K562 (cell line): ENCODE data around the gene IMPA2. TPM values are rescaled to one million over a fixed set of nuclear protein-coding genes. Genes with fewer than 3 reads are reported as not detected.
A peak's percentile ranks its signal among the peaks of the same experiment; 100 is the strongest.

ENCODE experiments used
- ATAC-seq: fragments of 200-7000 bp; cut with Tn5 transposase; 3 replicates; pipeline ENCODE4 v1.9.1; 2020; ENCODE audit warnings: moderate library complexity
- BruUV-seq: library from RNA; stranded (reverse); fragments of 400-500 nt; replicated peaks from 2 replicates; lab custom pipeline; 2021; lab: Mats Ljungman, UMichigan
- CTCF ChIA-PET: fragments of 300-600 bp; formaldehyde crosslinking; extraction: SDS; loops from one replicate; lab custom pipeline; 2021; ENCODE audit warnings: low intra/inter-chr PET ratio; lab: Yijun Ruan, JAX
- POLR2A ChIA-PET: fragments of 300-600, 350-650 bp; sonication (Branson Sonifier 250); formaldehyde crosslinking; extraction: SDS; loops from one replicate; lab custom pipeline; 2021; ENCODE audit warnings: antibody characterized with exemption, inconsistent platforms; lab: Yijun Ruan, JAX
- DNase-seq, 4 experiments: peaks; one replicate each; pipeline versions ENCODE4 v3.0.0 to v3.0.0-alpha.2; 2011 to 2018; ENCODE audit warnings: low spot score in 3 of 4, mixed read lengths in 3 of 4; ENCODE audit errors: extremely low read depth in 1 of 4
- FAIRE-seq: peaks from 2 replicates; lab custom pipeline; 2011; peaks lifted over from hg19 to GRCh38; lab: Jason Lieb, UNC
- H2AFZ ChIP-seq: 2 replicates; pipeline ENCODE4 v1.6.0; 2011; ENCODE audit warnings: low read depth, low read length, control low read depth, inconsistent platforms
- H3K27ac ChIP-seq: fragments of 200-600 bp; 3 replicates; pipeline ENCODE4 v1.8.0; 2011; ENCODE audit warnings: low read depth, mild to moderate bottlenecking, control low read depth, inconsistent platforms, low read length, moderate library complexity, mixed read lengths; ENCODE audit errors: extremely low read depth
- H3K27me3 ChIP-seq, 2 experiments: fragments of 300-600 bp in 1 of 2; 2 replicates in 1 of 2; 3 replicates in 1 of 2; pipeline versions ENCODE4 v1.6.0 to v1.8.0; 2011; ENCODE audit warnings: inconsistent platforms in 2 of 2, low read length in 2 of 2, mild to moderate bottlenecking in 1 of 2, mixed read lengths in 1 of 2, moderate library complexity in 1 of 2; ENCODE audit not compliant: control insufficient read depth in 2 of 2, insufficient read depth in 2 of 2
- H3K36me3 ChIP-seq: fragments of 300-600 bp; 3 replicates; pipeline ENCODE4 v1.8.0; 2011; ENCODE audit warnings: mild to moderate bottlenecking, low read length, inconsistent platforms; ENCODE audit not compliant: control insufficient read depth, insufficient read depth
- H3K4me1 ChIP-seq, 2 experiments: fragments of 200-600 bp in 1 of 2; replicated peaks in 1 of 2; 2 replicates in 1 of 2; 3 replicates in 1 of 2; pipeline versions ENCODE4 v1.5.1 to v1.8.0; 2011; ENCODE audit warnings: inconsistent platforms in 2 of 2, low read length in 2 of 2, mild to moderate bottlenecking in 1 of 2, mixed read lengths in 1 of 2, moderate library complexity in 1 of 2; ENCODE audit not compliant: control insufficient read depth in 2 of 2, insufficient read depth in 2 of 2
- H3K4me2 ChIP-seq: 2 replicates; pipeline ENCODE4 v1.6.1; 2011; ENCODE audit warnings: low read length, control low read depth, inconsistent platforms, mixed read lengths; ENCODE audit not compliant: insufficient read depth
- H3K4me3 ChIP-seq: fragments of 200-600 bp; sonication (generic), shearing (Covaris generic); 2 replicates; pipeline ENCODE4 v1.5.1; 2016; ENCODE audit warnings: control low read depth, inconsistent platforms
- H3K79me2 ChIP-seq: fragments of 200-600 bp; 3 replicates; pipeline ENCODE4 v1.8.0; 2011; ENCODE audit warnings: low read length, inconsistent platforms; ENCODE audit not compliant: control insufficient read depth, insufficient read depth
- H3K9ac ChIP-seq, 2 experiments: 2 replicates each; pipeline versions ENCODE4 v1.6.0 to v1.6.1; 2011; ENCODE audit warnings: low read depth in 2 of 2, low read length in 2 of 2, control low read depth in 1 of 2, inconsistent platforms in 1 of 2, mild to moderate bottlenecking in 1 of 2, mixed read lengths in 1 of 2; ENCODE audit not compliant: insufficient read depth in 1 of 2
- H3K9me1 ChIP-seq: one replicate; pipeline ENCODE4 v1.6.0; 2011; ENCODE audit warnings: inconsistent platforms, mild to moderate bottlenecking, low read length, moderate library complexity; ENCODE audit not compliant: control insufficient read depth, insufficient read depth
- H3K9me3 ChIP-seq: replicated peaks from 2 replicates; pipeline ENCODE4 v1.5.1; 2011; ENCODE audit warnings: low read depth, low read length, inconsistent platforms; ENCODE audit not compliant: control insufficient read depth, insufficient read depth
- H4K20me1 ChIP-seq: replicated peaks from 2 replicates; pipeline ENCODE4 v1.6.1; 2011; ENCODE audit warnings: low read length, inconsistent platforms, mixed read lengths; ENCODE audit not compliant: control insufficient read depth, insufficient read depth
- RAD21 ChIP-seq, 2 experiments: fragments of 250-450 bp in 1 of 2; fragments of 450-650 bp in 1 of 2; sonication (Bioruptor Pico) in 1 of 2; formaldehyde crosslinking in 1 of 2; IDR thresholded peaks in 1 of 2; conservative IDR thresholded peaks in 1 of 2; 2 replicates each; pipeline versions ENCODE4 v1.4.0 to v1.8.0; 2020 to 2022; ENCODE audit warnings: mild to moderate bottlenecking in 2 of 2, moderate library complexity in 1 of 2
- WGBS: fragments of 100-300 bp; shearing (Covaris generic); methylation state at CpG from one replicate; pipeline ENCODE4 v1.1.6; 2016; ENCODE audit warnings: low coverage, mixed read lengths; ENCODE audit not compliant: insufficient coverage; ENCODE audit errors: missing lambda C conversion rate; 5-methylcytosine and 5-hydroxymethylcytosine counted together
- in situ Hi-C: fragments of 300-500 bp; cut with MboI; formaldehyde crosslinking; loops from 4 replicates; pipeline ENCODE4 v1.15.0; 2018; ENCODE audit warnings: inconsistent platforms, mixed read lengths
- intact Hi-C: fragments of 100-400 bp; cut with micrococcal nuclease; formaldehyde crosslinking; loops from 2 replicates; pipeline ENCODE4 v1.14.2; 2022
- polyA plus RNA-seq, 8 experiments: library from polyadenylated mRNA; depleted of rRNA in 4 of 8; stranded (reverse) in 5 of 8; unstranded in 3 of 8; fragments of >200 nt; fragmentation: Nextera tagmentation in 2 of 8; fragmentation: Illumina TruSeq in 1 of 8; extraction: Ambion mirVana in 2 of 8; extraction: Trizol in 1 of 8; gene quantifications; 2 replicates each; pipeline versions ENCODE4 v1.2.1 to v1.2.3, GENCODE V29; 2011 to 2014; ENCODE audit warnings: inconsistent platforms in 1 of 8, missing spikeins in 1 of 8
- total RNA-seq, 7 experiments: library from RNA; depleted of rRNA in 6 of 7; stranded (reverse); fragments of >200 nt in 6 of 7; fragmentation: Illumina TruSeq in 2 of 7; extraction: Trizol in 2 of 7; gene quantifications; 2 replicates each; pipeline versions ENCODE4 v1.2.1 to v1.2.3, GENCODE V29; 2011 to 2021; ENCODE audit warnings: low replicate concordance in 1 of 7
- TF ChIP-seq, protein P1 (sequence below): fragments of 250-450 bp; sonication (Bioruptor Pico); IDR thresholded peaks from 2 replicates; pipeline ENCODE4 v1.5.0; 2020; ENCODE audit warnings: mild to moderate bottlenecking, borderline replicate concordance
- TF ChIP-seq, protein P2 (sequence below), 3 experiments: IDR thresholded peaks in 2 of 3; conservative IDR thresholded peaks in 1 of 3; 2 replicates each; pipeline ENCODE4 v1.5.1; 2011 to 2012; ENCODE audit warnings: low read length in 3 of 3, mild to moderate bottlenecking in 3 of 3, control low read depth in 2 of 3, improper control_type of control experiment in 1 of 3, inconsistent platforms in 1 of 3, low read depth in 1 of 3, mixed read lengths in 1 of 3, moderate library complexity in 1 of 3; ENCODE audit not compliant: insufficient read depth in 2 of 3

Gene IMPA2
- total and polyA plus RNA-seq, 9 of the 15 experiments (the other 6 are each of a cell fraction or from before 2014, with no cell fraction given), result 0.62 to 11.3 (median 5.7) TPM

DNA sequence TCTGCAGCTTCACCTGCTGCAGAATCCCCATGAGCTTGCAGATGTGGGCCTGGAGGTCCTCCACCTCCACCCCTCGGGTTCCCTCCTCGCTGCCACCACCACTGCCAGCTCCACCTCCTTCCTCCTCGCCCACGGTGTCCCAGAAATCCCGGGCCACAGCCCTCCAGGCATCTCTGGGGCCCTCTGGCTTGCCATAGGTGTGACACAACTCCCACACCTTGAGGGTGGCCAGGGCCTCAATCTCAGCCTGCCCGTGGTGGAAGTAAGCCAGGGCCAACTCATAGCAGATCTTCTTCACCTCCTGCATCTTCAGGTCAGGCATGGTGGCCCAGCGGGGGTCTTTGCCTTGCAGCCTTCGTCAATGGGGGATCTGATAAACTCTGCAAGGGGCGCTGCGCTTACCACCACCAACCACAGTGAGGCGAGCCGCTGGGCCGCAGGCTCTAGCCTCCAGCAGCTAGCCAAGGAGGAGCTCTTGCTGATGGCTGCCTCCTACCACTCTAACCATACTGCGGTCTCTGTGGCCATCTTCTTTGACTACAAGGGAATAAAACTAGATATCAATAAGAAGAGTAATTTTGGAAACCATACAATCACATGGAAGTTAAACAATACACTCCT lies 76.2 kb downstream of the IMPA2 start:
- Histone ChIP-seq H3K27ac (no peak overlapping the region), H2AFZ (no peak overlapping the region), H3K4me2 (no peak overlapping the region), H3K27me3 (peaks cover 14 to 47% of the 10 kb centered on the region in 2 experiments; a peak in 4 of 5 replicates), H3K36me3 (no peaks in the 10 kb centered on the region), H3K9me1 (no peaks in the 10 kb centered on the region), H3K9ac (no peak overlapping the region), H3K4me1 (peaks cover 0 to 20% of the 10 kb centered on the region in 2 experiments; a peak in 2 of 5 replicates), H3K4me3 (no peak overlapping the region), H3K9me3 (no peaks in the 10 kb centered on the region), H3K79me2 (no peaks in the 10 kb centered on the region), H4K20me1 (no peaks in the 10 kb centered on the region; the same call in 1 of the 2 replicates)
- no TSS peak for BruUV-seq
- 3% methylated on average over 12 of the region's 14 CpGs for WGBS
- TF ChIP-seq RAD21 (CRISPR knock-in tag; conservative IDR thresholded peaks at IDR 0.05 in 1 of 2, IDR thresholded peaks at IDR 0.05 in 1 of 2), result 0 out of 4 replicates have a peak, but pooled peaks of 1 of the 2 experiments have one; percentile 14
- TF ChIP-seq, protein P1, sequence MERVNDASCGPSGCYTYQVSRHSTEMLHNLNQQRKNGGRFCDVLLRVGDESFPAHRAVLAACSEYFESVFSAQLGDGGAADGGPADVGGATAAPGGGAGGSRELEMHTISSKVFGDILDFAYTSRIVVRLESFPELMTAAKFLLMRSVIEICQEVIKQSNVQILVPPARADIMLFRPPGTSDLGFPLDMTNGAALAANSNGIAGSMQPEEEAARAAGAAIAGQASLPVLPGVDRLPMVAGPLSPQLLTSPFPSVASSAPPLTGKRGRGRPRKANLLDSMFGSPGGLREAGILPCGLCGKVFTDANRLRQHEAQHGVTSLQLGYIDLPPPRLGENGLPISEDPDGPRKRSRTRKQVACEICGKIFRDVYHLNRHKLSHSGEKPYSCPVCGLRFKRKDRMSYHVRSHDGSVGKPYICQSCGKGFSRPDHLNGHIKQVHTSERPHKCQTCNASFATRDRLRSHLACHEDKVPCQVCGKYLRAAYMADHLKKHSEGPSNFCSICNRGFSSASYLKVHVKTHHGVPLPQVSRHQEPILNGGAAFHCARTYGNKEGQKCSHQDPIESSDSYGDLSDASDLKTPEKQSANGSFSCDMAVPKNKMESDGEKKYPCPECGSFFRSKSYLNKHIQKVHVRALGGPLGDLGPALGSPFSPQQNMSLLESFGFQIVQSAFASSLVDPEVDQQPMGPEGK (CRISPR knock-in tag), result no peak
- TF ChIP-seq, protein P2, sequence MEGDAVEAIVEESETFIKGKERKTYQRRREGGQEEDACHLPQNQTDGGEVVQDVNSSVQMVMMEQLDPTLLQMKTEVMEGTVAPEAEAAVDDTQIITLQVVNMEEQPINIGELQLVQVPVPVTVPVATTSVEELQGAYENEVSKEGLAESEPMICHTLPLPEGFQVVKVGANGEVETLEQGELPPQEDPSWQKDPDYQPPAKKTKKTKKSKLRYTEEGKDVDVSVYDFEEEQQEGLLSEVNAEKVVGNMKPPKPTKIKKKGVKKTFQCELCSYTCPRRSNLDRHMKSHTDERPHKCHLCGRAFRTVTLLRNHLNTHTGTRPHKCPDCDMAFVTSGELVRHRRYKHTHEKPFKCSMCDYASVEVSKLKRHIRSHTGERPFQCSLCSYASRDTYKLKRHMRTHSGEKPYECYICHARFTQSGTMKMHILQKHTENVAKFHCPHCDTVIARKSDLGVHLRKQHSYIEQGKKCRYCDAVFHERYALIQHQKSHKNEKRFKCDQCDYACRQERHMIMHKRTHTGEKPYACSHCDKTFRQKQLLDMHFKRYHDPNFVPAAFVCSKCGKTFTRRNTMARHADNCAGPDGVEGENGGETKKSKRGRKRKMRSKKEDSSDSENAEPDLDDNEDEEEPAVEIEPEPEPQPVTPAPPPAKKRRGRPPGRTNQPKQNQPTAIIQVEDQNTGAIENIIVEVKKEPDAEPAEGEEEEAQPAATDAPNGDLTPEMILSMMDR (IDR thresholded peaks at IDR 0.05 in 2 of 3, conservative IDR thresholded peaks at IDR 0.05 in 1 of 3; ENCODE audit: insufficient read depth in 2 of 3, low read depth in 1 of 3, low read length in 3 of 3), result peak; percentile 19 to 38 (median 24); a peak in 2 of 6 replicates
- in situ Hi-C loops, result no loop called here
- no peak for FAIRE-seq
- ChIA-PET POLR2A (no interaction called here), CTCF (no interaction called here)
- ATAC-seq, result peak; percentile 76
- intact Hi-C loops, result no loop called here
- DNase-seq, result no peak
